GM08714 (cell line): ENCODE measurements around the gene MAN2A2.

Experiments
- H3K4me3 ChIP-seq: fragments of 200-500 bp; sonication (Bioruptor generic); 2 replicates; pipeline ENCODE4 v1.5.1; 2014; ENCODE audit warnings: mild to moderate bottlenecking, low read length, inconsistent platforms
- ZNF274 ChIP-seq: IDR thresholded peaks from 2 replicates; pipeline ENCODE4 v1.6.1; 2012; ENCODE audit warnings: mild to moderate bottlenecking, low read depth, low read length

Gene MAN2A2

GRCh38 chr15:90945091-90945490 is 42.0 kb downstream of the MAN2A2 start:
- TF ChIP-seq ZNF274: no peak
- H3K4me3 ChIP-seq: no peak overlapping the region

GRCh38 chr15:90946538-90946937 is 43.4 kb downstream of the MAN2A2 start:
- no peak for TF ChIP-seq ZNF274
- H3K4me3 ChIP-seq: no peak overlapping the region

DNA sequence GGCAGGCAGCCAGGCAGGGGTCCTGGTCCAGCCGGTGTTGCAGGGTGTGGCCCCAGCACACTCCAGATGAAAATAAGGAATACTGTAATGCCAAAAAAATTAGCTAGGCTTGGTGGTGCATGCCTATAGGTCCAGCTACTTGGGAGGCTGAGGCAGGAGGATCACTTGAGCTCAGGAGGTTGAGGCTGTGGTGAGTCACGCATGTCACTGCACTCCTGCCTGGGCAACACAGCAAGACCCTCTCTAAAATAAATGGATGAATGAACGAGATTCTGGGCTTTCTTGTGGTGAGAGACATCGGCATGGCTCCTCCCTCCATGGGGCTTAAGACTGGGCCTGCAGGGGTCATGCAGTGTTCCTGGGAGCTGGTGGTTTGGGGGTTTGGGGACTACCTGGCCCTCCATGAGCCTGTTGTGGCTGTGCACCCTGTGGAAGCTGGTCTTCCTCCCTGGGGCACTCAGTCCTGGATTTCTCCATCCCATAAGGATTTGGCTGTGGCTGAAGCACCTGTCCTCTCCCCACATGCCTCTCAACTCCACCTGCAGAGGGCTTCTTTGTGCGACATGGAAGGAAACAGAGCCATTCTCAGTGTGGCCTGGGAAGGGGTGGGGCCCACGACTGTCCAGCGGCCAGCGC is 44.0 kb downstream of the MAN2A2 start:
- TF ChIP-seq ZNF274: no peak
- no peak overlapping the region for H3K4me3 ChIP-seq

- TF ChIP-seq ZNF274: no peak
- no peak overlapping the region for H3K4me3 ChIP-seq
These were observed 44.7 kb downstream of the MAN2A2 start for GRCh38 chr15:90947577-90948357.

- no peak overlapping the region for H3K4me3 ChIP-seq
- no peak for TF ChIP-seq ZNF274
These were observed 45.4 kb downstream of the MAN2A2 start for GRCh38 chr15:90948506-90948905.

GRCh38 chr15:90949979-90950675 is 47.0 kb downstream of the MAN2A2 start:
- no peak for TF ChIP-seq ZNF274
- H3K4me3 ChIP-seq: no peak overlapping the region

GRCh38 chr15:90950676-90951075 is 47.6 kb downstream of the MAN2A2 start:
- H3K4me3 ChIP-seq: no peak overlapping the region
- TF ChIP-seq ZNF274: no peak

DNA sequence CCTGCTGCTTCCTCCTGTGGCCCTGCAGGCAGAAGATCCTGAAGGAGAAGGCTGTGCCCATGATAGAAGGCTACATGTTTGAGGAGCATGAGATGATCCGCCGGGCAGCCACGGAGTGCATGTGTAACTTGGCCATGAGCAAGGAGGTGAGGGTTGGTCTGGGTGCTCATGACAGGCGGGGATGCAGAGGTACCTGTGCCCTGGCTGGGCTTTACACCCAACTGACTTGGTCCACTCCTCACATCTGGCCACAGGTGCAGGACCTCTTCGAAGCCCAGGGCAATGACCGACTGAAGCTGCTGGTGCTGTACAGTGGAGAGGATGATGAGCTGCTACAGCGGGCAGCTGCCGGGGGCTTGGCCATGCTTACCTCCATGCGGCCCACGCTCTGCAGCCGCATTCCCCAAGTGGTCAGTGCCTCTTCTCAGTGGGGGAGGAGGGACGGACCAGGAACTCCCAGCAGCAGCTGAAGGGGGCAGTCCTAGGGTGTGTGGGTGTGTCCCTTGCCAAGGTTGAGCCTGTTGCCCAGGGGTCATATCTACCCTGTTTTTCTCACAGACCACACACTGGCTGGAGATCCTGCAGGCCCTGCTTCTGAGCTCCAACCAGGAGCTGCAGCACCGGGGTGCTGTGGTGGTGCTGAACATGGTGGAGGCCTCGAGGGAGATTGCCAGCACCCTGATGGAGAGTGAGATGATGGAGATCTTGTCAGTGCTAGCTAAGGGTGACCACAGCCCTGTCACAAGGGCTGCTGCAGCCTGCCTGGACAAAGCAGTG is 50.0 kb downstream of the MAN2A2 start:
- no peak for TF ChIP-seq ZNF274
- H3K4me3 ChIP-seq: no peak overlapping the region

- TF ChIP-seq ZNF274: no peak
- no peak overlapping the region; the same call in 1 of the 2 replicates for H3K4me3 ChIP-seq
These were observed 51.0 kb downstream of the MAN2A2 start for GRCh38 chr15:90953947-90954711.

DNA sequence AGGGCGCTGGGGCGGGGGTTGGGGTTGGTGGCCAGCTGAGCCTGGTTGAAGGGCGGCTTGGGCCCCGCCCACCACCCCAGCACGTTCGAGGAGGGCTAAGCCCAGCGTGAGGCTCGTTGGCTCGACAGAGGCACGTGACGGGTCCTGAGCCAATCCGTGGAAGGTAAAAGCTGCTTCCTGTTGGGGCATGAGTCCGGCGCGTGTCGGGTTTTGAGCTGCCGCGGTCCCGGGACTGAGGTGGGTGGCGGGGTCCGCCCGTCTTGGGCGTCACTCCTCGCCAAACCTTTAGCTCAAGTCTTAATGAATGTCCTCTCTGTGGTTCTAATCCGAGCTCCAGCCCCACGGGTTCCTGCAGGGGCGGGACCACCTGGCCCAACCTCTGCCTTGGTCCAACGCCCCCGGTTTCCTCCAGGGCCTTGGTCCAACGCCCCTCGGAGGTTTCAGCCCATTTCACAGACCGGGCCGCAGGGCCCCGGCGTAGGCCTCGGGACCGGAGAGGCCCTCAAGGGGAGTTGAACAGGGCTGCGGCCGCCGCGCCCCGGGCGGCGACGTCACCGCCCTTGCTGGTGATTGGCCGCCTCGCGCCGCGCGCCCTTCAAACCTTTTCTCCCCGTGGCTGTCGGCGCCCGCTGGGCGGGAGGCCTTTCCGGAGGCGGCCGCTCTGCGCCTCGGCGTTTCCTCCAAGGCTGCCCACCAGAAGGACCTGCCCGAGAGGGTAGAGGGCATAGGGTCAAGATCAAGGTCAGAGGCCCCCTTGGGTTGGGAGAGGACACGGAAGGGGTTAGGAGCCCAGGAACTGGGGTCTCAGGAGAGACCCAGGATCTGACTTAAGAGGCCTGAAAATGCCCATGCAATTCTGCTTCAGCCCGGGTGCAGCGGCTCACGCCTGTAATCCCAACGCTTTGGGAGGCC is 51.9 kb downstream of the MAN2A2 start, which contains the start of gene RCCD1:
RCCD1 (plus strand) TSS at position 173 of the 912 bp plus-strand sequence. CDS start 1,851 bp downstream, outside the sequence.
- peak within 1 kb of the TSS; percentile 71 for H3K4me3 ChIP-seq
- no peak for TF ChIP-seq ZNF274

DNA sequence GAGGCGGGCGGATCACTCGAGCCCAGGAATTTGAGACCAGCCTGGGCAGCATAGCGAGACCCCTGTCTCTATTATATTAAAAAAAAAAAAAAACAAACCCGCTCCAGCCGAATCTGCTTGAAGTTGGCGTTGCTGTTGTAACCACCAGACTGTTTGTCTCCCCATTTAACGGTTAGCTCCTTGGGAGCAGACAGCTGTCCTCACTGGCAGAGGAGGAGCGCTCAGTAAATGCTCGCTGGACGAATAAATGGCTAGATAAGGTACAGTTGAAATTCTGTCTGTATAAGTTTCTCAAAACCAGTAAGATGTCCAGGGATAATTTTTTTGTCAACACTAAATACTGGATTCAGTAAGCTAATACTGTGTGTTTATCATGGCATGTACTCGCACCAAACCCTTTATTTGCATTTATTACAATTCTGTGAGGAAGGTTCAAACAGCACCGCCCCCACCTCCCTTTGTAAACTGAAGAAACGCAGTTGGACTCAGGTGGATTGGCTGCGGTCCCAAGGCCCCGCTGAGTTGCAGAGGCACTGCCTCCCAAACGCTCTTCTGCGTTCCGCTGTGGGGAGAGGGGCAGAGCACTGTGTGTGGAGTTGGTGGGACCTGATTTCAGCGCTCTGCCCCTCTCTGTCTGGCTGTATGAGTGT is 52.6 kb downstream of the MAN2A2 start:
- peak overlapping the region; percentile 71 for H3K4me3 ChIP-seq
- TF ChIP-seq ZNF274: no peak
